GM19372 (cell line): ENCODE results near the gene PCDHB15.
"Not testable (repeated sequence)": the region's sequence is repeated elsewhere in the genome, so short reads cannot be mapped to it uniquely, and the experiment has no call there.

Experiments used
- ATAC-seq: cut with Tn5 transposase; IDR thresholded peaks from one replicate; pipeline ENCODE4 v1.9.1; 2021; ENCODE audit warnings: mild to moderate bottlenecking, low read depth, moderate library complexity; ENCODE audit not compliant: unreplicated experiment

PCDHB15 gene

GRCh38 chr5:141246971-141247370, 1.8 kb downstream of the PCDHB15 start:
- ATAC-seq: not testable (repeated sequence)

GRCh38 chr5:141247434-141247833, 2.2 kb downstream of the PCDHB15 start:
- ATAC-seq: not testable (repeated sequence)

- no peak for ATAC-seq
Measured at GRCh38 chr5:141250576-141250975, 5.4 kb downstream of the PCDHB15 start.

- ATAC-seq: no peak
Measured at GRCh38 chr5:141258464-141258863, 13.3 kb downstream of the PCDHB15 start.

- ATAC-seq: no peak
Measured at GRCh38 chr5:141258948-141259347, 13.8 kb downstream of the PCDHB15 start.

GRCh38 chr5:141260458-141261237, 15.5 kb downstream of the PCDHB15 start:
- no peak for ATAC-seq

- no peak for ATAC-seq
Measured at GRCh38 chr5:141261238-141261546, 16.0 kb downstream of the PCDHB15 start.

- no peak for ATAC-seq
Measured at GRCh38 chr5:141269195-141269594, 24.0 kb downstream of the PCDHB15 start.

GRCh38 chr5:141272906-141273305, 27.7 kb downstream of the PCDHB15 start:
- ATAC-seq: no peak

- no peak for ATAC-seq
Measured at GRCh38 chr5:141298376-141298775, 53.2 kb downstream of the PCDHB15 start.
